Activated CD8-positive, alpha-beta memory T cell treated with anti-CD3 and anti-CD28 coated beads for 24 hours (primary cell): Measurements from ENCODE around the gene DEDD.

Experiments used
- DNase-seq: peaks from one replicate; pipeline ENCODE4 v3.0.0-alpha.2; 2020

The DEDD gene

DNA sequence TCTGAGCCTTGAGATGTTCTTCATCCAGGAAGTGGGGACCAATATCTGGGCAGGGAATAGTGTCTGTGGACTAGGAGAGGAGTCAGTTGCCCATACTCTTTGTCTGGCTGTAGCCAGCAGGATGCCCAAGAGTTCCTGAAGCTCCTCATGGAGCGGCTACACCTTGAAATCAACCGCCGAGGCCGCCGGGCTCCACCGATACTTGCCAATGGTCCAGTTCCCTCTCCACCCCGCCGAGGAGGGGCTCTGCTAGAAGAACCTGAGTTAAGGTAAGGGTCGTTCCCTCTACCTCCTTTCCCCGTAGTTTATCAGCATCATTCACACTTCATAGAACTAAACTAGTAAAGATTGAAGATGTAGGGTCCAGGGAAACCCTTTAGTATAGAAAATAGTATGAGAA is 30.3 kb upstream of the DEDD start:
- no peak for DNase-seq

DNA sequence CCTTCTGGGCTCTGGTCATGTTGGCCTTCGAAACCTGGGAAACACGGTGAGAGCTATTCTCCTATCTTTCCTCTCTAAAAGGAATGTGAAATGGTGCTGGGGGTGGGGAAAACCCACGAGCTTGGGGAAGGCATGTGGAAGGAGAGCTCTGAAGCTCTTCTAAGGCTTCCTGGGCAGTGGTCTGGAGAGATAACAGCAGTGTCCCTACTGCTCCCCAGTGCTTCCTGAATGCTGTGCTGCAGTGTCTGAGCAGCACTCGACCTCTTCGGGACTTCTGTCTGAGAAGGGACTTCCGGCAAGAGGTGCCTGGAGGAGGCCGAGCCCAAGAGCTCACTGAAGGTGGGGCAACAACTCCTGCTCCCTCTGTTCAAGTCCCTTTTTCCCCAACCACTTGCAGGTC is 29.6 kb upstream of the DEDD start:
- no peak for DNase-seq

DNA sequence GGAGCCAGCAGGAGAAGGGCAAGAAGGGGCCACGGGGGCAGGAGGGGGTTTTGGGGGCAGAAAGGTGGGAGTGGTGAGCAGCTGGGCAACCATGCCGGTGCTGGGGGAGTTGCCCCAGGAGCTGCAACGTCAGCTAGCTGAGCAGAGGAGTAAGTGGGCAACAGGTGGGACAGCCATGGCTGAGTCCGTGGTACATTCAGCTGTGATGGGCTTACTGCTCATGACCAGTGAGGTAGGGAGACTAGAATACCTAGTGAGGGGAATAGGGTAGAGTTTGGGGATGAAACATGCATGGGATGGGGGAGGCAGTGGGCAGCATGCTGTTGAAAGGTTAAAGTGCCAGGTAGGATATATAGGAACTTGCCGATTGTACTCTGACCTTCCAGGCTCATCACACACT is 29.2 kb upstream of the DEDD start:
- DNase-seq = no peak

DNA sequence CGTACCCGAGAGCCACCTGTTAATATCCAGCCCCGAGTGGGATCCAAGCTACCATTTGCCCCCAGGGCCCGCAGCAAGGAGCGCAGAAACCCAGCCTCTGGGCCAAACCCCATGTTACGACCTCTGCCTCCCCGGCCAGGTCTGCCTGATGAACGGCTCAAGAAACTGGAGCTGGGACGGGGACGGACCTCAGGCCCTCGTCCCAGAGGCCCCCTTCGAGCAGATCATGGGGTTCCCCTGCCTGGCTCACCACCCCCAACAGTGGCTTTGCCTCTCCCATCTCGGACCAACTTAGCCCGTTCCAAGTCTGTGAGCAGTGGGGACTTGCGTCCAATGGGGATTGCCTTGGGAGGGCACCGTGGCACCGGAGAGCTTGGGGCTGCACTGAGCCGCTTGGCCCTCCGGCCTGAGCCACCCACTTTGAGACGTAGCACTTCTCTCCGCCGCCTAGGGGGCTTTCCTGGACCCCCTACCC is 28.2 kb upstream of the DEDD start:
- no peak for DNase-seq

GRCh38 chr1:161159913-161160243 is 27.4 kb upstream of the DEDD start:
- DNase-seq = no peak

DNA sequence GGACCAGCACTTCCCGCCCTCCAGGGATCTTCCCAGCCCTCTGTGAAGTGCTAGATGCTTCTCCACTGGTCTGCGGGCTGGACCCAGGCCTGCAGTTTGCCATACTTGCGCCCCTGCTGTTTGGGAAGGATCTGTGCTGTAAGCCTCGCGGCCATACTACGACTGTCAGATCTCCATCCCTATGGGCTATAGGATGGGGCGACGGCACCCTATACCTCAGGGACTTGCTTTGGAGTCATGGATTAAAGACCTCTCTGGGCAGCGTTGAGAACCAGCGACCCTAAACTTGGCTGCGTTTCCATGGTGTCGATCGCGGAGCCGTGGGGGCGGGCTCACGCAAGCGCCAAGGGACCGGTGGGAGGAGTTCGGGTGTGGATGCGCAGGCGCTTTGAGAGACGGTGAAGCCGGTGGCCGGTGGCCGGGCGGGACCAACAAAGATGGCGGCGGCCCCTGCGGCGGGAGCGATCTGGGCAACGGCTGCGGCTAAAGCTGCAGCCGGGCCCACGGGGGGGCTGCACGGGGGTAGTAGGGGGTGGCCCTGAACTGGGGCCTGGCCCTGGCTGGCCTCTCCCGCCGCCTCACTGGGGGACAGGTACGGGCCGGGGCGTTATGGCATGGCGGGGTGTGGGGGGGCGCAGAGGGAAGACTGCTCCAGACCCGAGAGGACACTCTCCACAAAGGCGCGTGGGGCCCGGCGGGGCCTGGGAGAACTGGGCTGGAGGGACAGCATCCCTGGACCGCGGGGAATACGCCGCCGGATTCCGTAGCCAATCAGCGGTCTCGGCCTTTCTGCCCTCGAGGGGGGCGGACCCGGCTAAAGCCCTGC is 26.8 kb upstream of the DEDD start, which contains the start of gene USP21:
Gene USP21 (plus strand): TSS at position 414 of the 826 bp plus-strand sequence. CDS start 1,141 bp downstream, outside the sequence.
- peak; percentile 96 for DNase-seq

GRCh38 chr1:161158316-161159010 is 26.0 kb upstream of the DEDD start:
- no peak for DNase-seq

DNA sequence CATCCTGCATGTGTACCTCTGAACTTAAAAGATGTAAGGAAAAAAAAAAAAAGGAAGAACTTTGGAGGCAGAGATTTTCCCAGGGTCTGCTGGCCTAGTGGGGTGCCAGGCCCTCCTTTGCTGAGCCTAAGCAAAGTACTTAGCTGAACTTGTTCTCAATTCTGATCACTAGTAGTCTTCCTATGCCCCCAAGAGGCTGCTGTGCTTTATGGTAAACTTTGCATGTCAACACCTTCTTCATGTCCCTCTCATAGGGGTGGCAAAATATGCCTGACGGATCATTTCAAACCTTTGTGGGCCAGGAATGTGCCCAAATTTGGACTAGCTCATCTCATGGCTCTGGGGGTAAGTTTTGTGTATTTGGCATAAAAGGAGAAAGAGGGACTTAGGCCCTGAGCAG is 25.4 kb upstream of the DEDD start:
- no peak for DNase-seq

- peak; percentile 92 for DNase-seq
These were observed 21.3 kb upstream of the DEDD start, which contains the start of gene UFC1 for GRCh38 chr1:161153682-161154337. TSS of gene UFC1 (plus strand) at chr1:161153978. CDS start at chr1:161153998, 20 bp downstream.

GRCh38 chr1:161153176-161153575 is 20.7 kb upstream of the DEDD start:
- DNase-seq = no peak

- DNase-seq = no peak
These were observed 13.4 kb upstream of the DEDD start for GRCh38 chr1:161145832-161146231.

- no peak for DNase-seq
These were observed 8.4 kb upstream of the DEDD start for GRCh38 chr1:161140755-161141400.

- DNase-seq = no peak
These were observed 7.3 kb upstream of the DEDD start for GRCh38 chr1:161139766-161140165.

DNA sequence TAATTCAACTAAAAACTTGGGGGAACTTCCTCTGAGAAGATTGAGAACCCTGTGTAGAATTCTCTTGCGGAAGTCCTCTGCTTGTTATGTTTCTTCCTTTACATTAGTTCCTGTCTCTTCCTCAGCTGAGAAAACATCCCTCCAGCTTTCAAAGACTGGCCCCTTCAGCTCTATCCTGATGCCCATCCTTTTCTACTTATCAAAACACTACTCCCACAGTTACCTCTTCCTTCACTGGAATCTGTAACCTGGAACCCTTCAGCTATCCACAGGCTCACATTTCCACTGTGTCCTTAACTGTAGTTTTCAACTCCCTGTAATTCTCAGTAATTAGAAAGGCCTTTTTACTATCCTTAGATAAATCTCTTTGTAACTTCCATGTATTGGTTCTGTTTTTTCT is 6.0 kb upstream of the DEDD start:
- DNase-seq = no peak

GRCh38 chr1:161137881-161138280 is 5.4 kb upstream of the DEDD start:
- no peak for DNase-seq

DNA sequence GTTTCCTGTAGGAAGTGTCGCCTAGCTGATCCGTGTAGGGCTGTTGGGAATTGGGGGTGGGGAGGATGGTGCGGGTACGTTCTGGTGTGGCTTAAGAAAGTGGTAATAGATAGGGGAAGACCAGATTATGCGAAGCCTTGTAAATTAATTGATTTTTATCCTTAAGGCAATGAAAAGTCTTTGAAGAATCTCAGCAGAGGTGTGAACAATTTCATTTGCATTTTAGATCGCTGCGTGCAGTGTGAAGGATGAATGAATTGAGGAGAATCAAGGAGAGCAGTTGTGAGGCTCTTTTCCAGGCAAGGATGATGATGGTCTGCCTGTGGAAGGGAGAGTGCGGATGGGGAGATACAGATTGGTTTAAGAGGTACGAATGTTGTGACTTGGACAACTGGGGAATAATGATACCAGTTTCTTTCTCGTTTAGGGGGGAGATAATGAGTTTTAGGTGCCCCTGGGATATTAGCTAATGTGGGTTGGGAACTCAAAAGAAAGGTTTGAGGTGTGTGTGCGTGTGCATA is 813 bp upstream of the DEDD start:
- no peak for DNase-seq

DNA sequence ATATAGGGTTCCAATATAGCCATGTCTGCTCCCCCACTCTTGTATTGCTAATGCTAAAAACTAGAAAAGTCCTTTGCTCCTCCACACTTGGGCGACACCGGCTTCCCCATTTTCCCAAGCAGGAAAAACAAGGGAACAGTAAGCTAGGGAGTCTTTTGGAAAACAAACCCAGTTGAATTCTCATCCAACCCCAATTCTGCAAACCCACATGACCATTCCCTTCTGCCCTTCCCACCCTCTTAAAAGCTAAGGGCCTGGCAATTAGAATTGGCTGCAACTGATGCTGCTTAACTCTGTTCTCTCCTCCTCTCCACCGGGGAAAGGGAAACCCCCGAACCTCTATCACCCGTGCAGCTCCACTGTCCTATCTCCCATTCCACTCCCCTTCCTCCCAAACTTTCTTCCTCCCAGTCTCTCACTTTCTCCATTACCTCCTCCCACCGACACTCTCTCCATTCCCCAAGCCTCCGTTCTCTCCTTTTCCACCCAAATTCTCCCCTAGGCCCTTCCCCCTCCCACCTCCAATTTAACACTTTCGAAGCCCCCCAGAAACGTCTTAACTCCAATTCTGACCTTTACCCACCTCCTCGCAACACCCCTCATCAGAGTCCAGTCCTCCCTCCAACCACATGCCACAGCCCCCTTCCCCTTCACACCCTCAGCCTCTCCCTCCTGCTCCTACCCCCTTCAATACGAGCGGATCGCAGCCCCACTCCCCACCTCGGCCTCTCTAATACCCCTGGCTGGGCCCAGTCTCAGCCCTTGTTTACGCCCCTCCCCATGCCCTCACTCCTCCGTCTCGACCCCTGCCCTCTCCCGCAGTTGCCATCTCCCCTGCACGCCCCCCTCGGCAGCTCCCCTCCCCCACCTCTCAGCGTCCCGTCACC is 701 bp downstream of the DEDD start:
- DNase-seq = no peak

DNA sequence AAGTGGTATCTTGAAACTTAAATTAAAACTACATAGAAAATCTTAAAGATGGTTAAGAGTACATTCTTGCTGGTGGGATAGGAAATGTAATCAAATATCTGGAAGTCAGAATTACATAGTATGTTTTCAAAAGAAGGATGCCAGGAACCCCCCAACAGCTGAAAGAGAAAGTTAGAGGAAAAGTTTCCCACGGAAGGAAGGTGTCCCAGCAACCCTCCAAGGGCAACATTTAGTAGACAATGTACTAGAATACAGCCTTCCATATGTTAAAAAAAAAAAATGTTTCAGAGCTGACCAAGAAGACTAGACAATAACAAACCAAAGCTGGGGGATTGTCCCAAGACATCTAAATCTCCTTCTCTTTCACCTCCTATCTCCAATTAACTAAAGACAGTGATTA is 2.2 kb downstream of the DEDD start:
- no peak for DNase-seq

DNA sequence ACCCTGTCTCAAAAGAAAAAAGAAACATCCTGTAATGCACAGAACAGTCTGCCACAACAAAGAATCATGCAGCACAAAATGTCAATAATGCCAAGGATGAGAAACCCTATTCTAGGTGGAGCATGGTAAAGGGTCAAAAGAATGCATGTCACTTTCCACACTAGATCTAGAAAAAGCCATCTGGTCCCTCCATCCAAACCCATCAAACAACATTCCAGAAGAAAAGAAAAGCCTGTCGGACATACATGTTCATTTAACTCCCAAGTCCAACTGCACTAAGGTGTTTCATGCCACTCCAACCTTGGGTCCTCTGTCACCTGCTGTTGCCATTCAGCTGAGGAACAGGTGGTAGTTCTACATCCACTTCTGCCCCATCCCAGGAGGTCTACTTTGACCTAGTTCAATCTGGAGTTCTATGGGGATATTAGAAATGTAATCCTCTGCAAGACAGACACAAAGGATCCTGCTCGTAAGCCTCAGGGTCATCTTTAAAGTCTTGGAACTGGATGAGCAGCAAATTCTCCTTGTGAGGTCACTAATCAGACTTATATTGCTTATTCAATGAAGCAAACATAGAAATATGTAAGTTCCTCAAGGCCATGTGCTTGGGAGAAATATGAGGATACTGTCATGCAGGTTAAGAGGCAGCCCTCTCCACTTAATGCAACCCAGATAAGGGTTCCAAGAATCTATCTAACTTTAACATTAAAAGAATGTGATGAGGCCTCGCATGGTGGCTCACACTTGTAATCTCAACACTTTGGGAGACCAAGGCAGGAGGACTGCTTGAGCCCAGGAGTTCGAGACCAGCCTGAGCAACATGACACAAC is 3.7 kb downstream of the DEDD start:
- no peak for DNase-seq

DNA sequence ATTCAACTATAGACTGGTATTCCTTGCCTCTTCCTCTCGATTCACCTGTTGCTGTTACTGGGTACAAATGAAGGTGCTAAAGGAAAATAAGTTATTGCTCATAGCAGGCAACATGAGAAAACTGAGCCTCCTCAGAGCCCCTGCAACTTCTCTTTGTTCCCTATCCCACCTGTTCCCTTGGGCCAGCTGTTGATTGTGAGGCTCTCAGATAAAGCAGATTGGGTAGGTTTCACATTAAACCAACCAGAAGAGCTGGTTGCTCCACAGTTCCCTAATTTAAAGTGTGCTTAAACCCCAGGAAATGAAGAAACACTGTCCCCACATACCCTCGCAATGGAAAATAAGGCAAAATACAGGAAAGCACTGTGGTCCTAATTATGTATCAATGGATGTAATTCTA is 4.8 kb downstream of the DEDD start:
- no peak for DNase-seq

DNA sequence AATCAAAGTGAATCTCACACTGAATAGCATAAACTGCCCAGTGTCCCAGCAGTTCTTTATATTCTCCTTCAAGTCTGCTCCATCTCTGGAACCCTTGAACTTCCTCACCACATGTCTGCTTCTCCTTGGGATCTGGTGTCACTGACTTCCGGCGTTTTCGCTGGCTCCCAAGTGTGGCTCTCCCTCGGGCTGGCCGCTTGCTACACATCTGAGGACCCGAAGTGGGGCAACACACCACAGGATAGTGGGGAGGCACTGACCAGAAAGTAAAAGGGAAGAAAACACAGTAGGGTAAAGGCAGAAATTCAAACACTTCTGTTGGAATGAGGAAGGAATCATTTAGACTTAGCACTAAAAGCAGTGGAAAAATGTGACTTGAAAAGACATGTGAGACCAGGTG is 9.5 kb downstream of the DEDD start:
- no peak for DNase-seq
